Gastrocnemius medialis (tissue), 4 donors: ENCODE results near the gene ZXDC. TPM values are rescaled to one million over a fixed set of nuclear protein-coding genes. Genes with fewer than 3 reads are reported as not detected.

ENCODE experiments used
- ATAC-seq, 2 donors: fragments of 150-250 bp; one replicate each; pipeline ENCODE4 v1.9.1; 2016
- DNase-seq, 2 donors: peaks; one replicate each; pipeline ENCODE4 v3.0.0-alpha.2; 2019
- H3K27ac ChIP-seq, 4 donors: fragments of 200-600 bp; sonication (generic); 1 replicate in 1 of 4; 2 replicates in 3 of 4; pipeline ENCODE4 v1.5.1; 2016 to 2018; ENCODE audit warnings: mild to moderate bottlenecking in 2 of 4, moderate library complexity in 1 of 4
- H3K27me3 ChIP-seq, 3 donors: fragments of 200-600 bp; sonication (generic) in 2 of 3; 1 replicate in 1 of 3; 2 replicates in 2 of 3; pipeline versions ENCODE4 v1.5.1 to v1.6.0; 2016 to 2019; ENCODE audit warnings: mild to moderate bottlenecking in 1 of 3, moderate library complexity in 1 of 3
- H3K36me3 ChIP-seq, 2 donors: fragments of 200-600 bp; sonication (generic) in 1 of 2; one replicate each; pipeline ENCODE4 v1.5.1; 2017 to 2018
- H3K4me1 ChIP-seq, 2 donors: fragments of 200-600 bp; sonication (generic) in 1 of 2; one replicate each; pipeline ENCODE4 v1.5.1; 2016 to 2017; ENCODE audit warnings: mild to moderate bottlenecking in 2 of 2
- H3K4me3 ChIP-seq, 4 donors: fragments of 200-600 bp; sonication (generic) in 3 of 4; 1 replicate in 1 of 4; 2 replicates in 3 of 4; pipeline ENCODE4 v1.5.1; 2016 to 2019; ENCODE audit warnings: mild to moderate bottlenecking in 2 of 4
- H3K9me3 ChIP-seq, 3 donors: fragments of 200-600 bp; sonication (generic) in 2 of 3; 1 replicate in 1 of 3; 2 replicates in 2 of 3; pipeline ENCODE4 v1.5.1; 2016 to 2019
- POLR2A ChIP-seq, 2 donors: fragments of 450-650 bp; IDR thresholded peaks; one replicate each; pipeline ENCODE4 v1.6.1; 2017; ENCODE audit warnings: antibody characterized with exemption in 2 of 2, mild to moderate bottlenecking in 2 of 2, moderate library complexity in 2 of 2
- in situ Hi-C, 4 donors: fragments of 200-750 bp; cut with MboI; loops; one replicate each; pipeline versions ENCODE4 v1.15.0 to v1.8.0; 2017; ENCODE audit warnings: low sequenced_read_pairs in 4 of 4
- intact Hi-C: fragments of 100-400 bp; cut with DNase I; formaldehyde crosslinking; loops from one replicate; pipeline ENCODE4 v1.15.1; 2023; ENCODE audit warnings: low total_unique reads
- total RNA-seq, 4 donors: library from RNA; depleted of rRNA; stranded (reverse); fragments of >200 nt; gene quantifications; one replicate each; pipeline versions ENCODE4 v1.1.0 to v1.2.3, GENCODE V29; 2016
- TF ChIP-seq, protein P1 (sequence below), 5 experiments: fragments of 450-650 bp in 3 of 5; fragments of 200-600 bp in 2 of 5; sonication (generic) in 2 of 5; IDR thresholded peaks in 4 of 5; conservative IDR thresholded peaks in 1 of 5; 1 replicate in 4 of 5; 2 replicates in 1 of 5; pipeline ENCODE4 v1.5.1; 2016 to 2019; ENCODE audit warnings: antibody characterized with exemption in 5 of 5, mild to moderate bottlenecking in 3 of 5, moderate library complexity in 3 of 5

The ZXDC gene
- total RNA-seq, 4 donors from 2014 or later: 40.9 to 54.2 (median 45.4) TPM

DNA sequence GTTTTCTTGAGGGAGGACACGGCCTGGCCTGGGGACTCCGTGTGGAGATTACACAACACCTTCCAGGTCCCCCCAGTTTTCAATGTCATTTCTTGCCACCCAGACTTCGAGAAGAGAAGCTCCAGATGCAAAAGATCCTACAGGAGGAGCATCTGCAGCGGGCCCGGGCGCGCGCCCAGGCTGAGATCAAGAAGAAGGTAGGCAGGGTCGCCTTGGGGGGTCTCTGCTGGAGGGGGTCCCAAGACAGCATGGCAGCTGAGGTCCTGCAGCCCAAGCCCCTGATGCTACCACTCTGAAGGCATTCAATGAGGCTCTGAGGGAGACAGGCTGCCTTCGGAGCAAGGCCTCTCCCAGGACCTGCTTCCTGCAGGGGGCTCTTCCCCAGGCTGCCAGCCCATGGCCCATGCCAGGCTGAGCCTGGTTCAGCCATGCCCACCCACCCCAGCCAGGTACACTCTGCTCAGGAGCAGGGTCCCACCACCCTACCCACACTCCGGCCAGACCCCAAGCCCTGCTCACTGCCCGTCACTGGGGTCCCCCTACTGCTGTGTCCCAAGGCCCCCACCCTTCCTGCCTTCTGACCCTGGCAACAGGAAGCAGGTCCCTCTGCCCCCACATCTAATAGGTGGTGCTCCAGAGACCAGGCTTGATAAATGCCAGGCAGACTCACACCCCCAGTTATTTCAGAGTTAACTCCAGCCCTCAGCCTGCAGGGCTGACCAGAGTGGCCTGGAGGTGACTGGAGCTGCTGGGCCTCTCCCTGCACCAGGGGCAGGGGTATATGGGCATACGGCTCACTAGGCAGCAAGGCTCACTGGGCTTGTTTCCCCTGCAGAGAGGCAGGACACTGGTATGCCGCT lies 40.0 kb downstream of the ZXDC start:
- H3K36me3 ChIP-seq: peaks cover 0 to 36% of the 10 kb centered on the region in 2 donors
- TF ChIP-seq, protein P1, sequence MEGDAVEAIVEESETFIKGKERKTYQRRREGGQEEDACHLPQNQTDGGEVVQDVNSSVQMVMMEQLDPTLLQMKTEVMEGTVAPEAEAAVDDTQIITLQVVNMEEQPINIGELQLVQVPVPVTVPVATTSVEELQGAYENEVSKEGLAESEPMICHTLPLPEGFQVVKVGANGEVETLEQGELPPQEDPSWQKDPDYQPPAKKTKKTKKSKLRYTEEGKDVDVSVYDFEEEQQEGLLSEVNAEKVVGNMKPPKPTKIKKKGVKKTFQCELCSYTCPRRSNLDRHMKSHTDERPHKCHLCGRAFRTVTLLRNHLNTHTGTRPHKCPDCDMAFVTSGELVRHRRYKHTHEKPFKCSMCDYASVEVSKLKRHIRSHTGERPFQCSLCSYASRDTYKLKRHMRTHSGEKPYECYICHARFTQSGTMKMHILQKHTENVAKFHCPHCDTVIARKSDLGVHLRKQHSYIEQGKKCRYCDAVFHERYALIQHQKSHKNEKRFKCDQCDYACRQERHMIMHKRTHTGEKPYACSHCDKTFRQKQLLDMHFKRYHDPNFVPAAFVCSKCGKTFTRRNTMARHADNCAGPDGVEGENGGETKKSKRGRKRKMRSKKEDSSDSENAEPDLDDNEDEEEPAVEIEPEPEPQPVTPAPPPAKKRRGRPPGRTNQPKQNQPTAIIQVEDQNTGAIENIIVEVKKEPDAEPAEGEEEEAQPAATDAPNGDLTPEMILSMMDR (IDR thresholded peaks at IDR 0.05 in 4 of 5, conservative IDR thresholded peaks at IDR 0.05 in 1 of 5): no peak
- no peak for TF ChIP-seq POLR2A (IDR thresholded peaks at IDR 0.05)
- DNase-seq (no peak), ATAC-seq (no peak)
- no peaks in the 10 kb centered on the region for H3K27me3 ChIP-seq
- H3K27ac ChIP-seq: no peak overlapping the region
- no peaks in the 10 kb centered on the region for H3K9me3 ChIP-seq
- intact Hi-C loops: loop anchor here (1.0 kb wide), 1 partner anchor 40 kb away; no protein-coding TSS in a partner anchor
- peaks cover 11 to 28% of the 10 kb centered on the region in 2 donors for H3K4me1 ChIP-seq
- in situ Hi-C loops: no loop called here
- H3K4me3 ChIP-seq: no peak overlapping the region

DNA sequence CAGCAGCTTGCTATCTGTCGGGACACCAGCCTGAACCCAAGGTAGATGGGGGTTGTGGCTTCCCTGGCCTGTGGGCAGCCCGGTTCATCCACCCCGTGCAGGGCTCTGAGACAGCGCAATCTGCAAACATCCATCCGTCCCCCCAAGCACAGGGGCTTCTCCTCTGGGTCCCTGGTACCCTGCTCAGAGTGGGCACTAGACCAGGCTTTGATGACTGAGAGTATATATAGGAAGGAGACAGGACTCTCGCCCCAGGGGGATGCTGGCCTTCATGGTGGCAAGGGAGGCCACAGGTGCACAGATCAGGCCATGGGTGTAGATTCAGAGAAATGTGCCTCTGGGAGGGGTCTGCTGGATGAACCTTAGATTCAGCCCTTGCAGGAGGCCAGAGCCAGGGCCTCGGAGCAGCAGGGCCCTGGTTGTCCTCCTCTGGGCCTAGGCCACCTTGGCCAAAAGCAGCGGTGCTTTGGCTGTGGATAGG lies 40.7 kb downstream of the ZXDC start:
- TF ChIP-seq, protein P1 (IDR thresholded peaks at IDR 0.05 in 4 of 5, conservative IDR thresholded peaks at IDR 0.05 in 1 of 5): no peak
- no peak for TF ChIP-seq POLR2A (IDR thresholded peaks at IDR 0.05)
- intact Hi-C loops: loop anchor here (1.0 kb wide), 1 partner anchor 40 kb away; no protein-coding TSS in a partner anchor
- Histone ChIP-seq H3K27ac (no peak overlapping the region), H3K4me1 (peaks cover 11 to 28% of the 10 kb centered on the region in 2 donors), H3K9me3 (no peaks in the 10 kb centered on the region), H3K4me3 (no peak overlapping the region), H3K27me3 (no peaks in the 10 kb centered on the region), H3K36me3 (peaks cover 0 to 33% of the 10 kb centered on the region in 2 donors)
- in situ Hi-C loops: no loop called here
- ATAC-seq (no peak), DNase-seq (no peak)

DNA sequence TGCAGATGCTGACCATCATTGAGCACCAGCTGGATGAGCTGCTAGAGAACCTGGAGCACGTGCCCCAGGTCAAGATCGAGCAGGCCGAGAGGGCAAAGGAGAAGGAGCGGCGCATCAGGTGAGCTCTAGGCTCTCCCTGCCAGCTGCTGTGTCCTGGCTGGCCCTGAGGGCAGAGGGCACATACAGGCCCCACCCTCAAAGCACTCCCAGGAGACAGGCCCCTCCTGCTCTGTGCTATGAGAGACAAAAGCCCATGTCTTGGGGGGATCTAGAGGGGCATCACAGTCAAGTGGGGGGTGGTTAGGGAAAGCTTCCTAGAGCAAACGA lies 41.5 kb downstream of the ZXDC start:
- intact Hi-C loops: no loop called here
- peaks cover 0 to 25% of the 10 kb centered on the region in 2 donors for H3K36me3 ChIP-seq
- ATAC-seq: no peak

DNA sequence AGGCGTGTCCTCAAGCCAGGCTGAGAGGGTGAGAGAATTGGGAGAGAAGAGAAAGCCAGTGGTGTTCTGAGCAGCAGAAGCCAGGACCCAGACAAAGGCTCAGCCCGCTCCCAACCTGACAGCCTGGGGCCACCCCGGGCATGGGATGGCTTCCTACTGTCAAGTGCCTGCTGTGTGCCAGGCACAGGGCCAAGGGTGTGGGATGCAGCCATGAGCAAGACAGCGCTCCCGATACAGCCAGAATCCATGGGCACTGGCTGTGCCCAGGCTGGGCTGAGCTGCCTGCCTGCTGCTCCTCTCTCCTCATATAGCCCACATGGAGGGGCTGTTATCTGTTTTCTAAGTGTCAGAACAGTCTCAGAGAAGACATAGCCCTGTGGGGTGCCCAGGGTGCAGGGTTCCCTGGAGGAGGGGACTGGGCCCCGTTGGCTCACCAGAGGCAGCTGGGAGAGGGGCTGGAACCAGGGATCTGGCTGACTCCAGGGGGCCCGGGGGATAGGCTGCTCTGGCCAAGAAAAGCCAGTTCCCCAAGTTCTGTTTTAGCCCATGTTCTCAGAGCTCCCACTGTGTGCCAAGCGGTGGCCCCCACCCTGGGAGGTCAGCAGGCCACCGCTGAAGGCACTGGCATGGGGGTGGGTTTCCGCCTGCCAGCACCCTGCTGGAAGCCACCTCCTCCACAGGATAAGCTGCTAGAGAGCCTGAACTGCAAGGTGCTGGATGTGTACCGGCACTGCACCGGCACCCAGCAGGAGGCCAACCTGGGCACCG lies 42.0 kb downstream of the ZXDC start:
- intact Hi-C loops: no loop called here
- H3K36me3 ChIP-seq: peaks cover 0 to 20% of the 10 kb centered on the region in 2 donors

More for the DNA sequence above, 41.5 kb downstream of the ZXDC start:
- TF ChIP-seq, protein P1 (IDR thresholded peaks at IDR 0.05 in 4 of 5, conservative IDR thresholded peaks at IDR 0.05 in 1 of 5): no peak
- TF ChIP-seq POLR2A (IDR thresholded peaks at IDR 0.05): no peak
- Histone ChIP-seq H3K27me3 (no peaks in the 10 kb centered on the region), H3K9me3 (no peaks in the 10 kb centered on the region), H3K4me1 (peaks cover 11 to 28% of the 10 kb centered on the region in 2 donors), H3K27ac (peak overlapping the region in 3 of 4 donors; percentile 29 to 65 (median 49)), H3K4me3 (no peak overlapping the region)
- in situ Hi-C loops: no loop called here
- no peak for DNase-seq

More for the DNA sequence above, 42.0 kb downstream of the ZXDC start:
- Histone ChIP-seq H3K27ac (peak overlapping the region; percentile 29 to 66 (median 57)), H3K9me3 (no peaks in the 10 kb centered on the region), H3K4me1 (peaks cover 11 to 28% of the 10 kb centered on the region in 2 donors), H3K4me3 (no peak overlapping the region), H3K27me3 (no peaks in the 10 kb centered on the region)
- ATAC-seq (peak; percentile 74), DNase-seq (peak; percentile 57 to 78)
- in situ Hi-C loops: no loop called here
- TF ChIP-seq POLR2A (IDR thresholded peaks at IDR 0.05): no peak
- TF ChIP-seq, protein P1 (IDR thresholded peaks at IDR 0.05 in 4 of 5, conservative IDR thresholded peaks at IDR 0.05 in 1 of 5): no peak
